Measurements from ENCODE around the gene RPRD2.

RPRD2 gene

GRCh38 chr1:150472601-150473200, 108.8 kb downstream of the RPRD2 start:
- no peak for DNase-seq (ENCODE audit: low read depth)

- DNase-seq (ENCODE audit: low read depth): peak; percentile 67
These were observed 109.7 kb downstream of the RPRD2 start for GRCh38 chr1:150473659-150474058.

GRCh38 chr1:150474869-150475268, 110.9 kb downstream of the RPRD2 start:
- no peak for DNase-seq (ENCODE audit: low read depth)

GRCh38 chr1:150476754-150477153, 112.8 kb downstream of the RPRD2 start:
- DNase-seq (ENCODE audit: low read depth): no peak

- peak; percentile 20 for DNase-seq (ENCODE audit: low read depth)
These were observed 113.4 kb downstream of the RPRD2 start for GRCh38 chr1:150477320-150477719.

- DNase-seq (ENCODE audit: low read depth): peak; percentile 96
These were observed 113.8 kb downstream of the RPRD2 start for GRCh38 chr1:150477733-150478132.

- no peak for DNase-seq (ENCODE audit: low read depth)
These were observed 115.4 kb downstream of the RPRD2 start for GRCh38 chr1:150479370-150479769.

GRCh38 chr1:150479927-150480352, 116.0 kb downstream of the RPRD2 start:
- peak; percentile 44 for DNase-seq (ENCODE audit: low read depth)

GRCh38 chr1:150484431-150484830, 120.5 kb downstream of the RPRD2 start:
- peak; percentile 66 for DNase-seq (ENCODE audit: low read depth)

GRCh38 chr1:150484861-150485260, 120.9 kb downstream of the RPRD2 start:
- peak; percentile 39 for DNase-seq (ENCODE audit: low read depth)

- peak; percentile 99 for DNase-seq (ENCODE audit: low read depth)
These were observed 123.2 kb downstream of the RPRD2 start, which contains the start of gene TARS2 for GRCh38 chr1:150486966-150487762. Gene TARS2 (plus strand): TSS chr1:150487419. CDS start chr1:150487451, 32 bp downstream.

- no peak for DNase-seq (ENCODE audit: low read depth)
These were observed 123.8 kb downstream of the RPRD2 start for GRCh38 chr1:150487763-150488115.

- no peak for DNase-seq (ENCODE audit: low read depth)
These were observed 129.2 kb downstream of the RPRD2 start for GRCh38 chr1:150493175-150493574.

- DNase-seq (ENCODE audit: low read depth): no peak
These were observed 134.4 kb downstream of the RPRD2 start for GRCh38 chr1:150498342-150498741.

GRCh38 chr1:150505431-150505830, 141.5 kb downstream of the RPRD2 start:
- no peak for DNase-seq (ENCODE audit: low read depth)

- peak; percentile 85 for DNase-seq (ENCODE audit: low read depth)
These were observed 144.2 kb downstream of the RPRD2 start, which contains the start of gene ECM1 for GRCh38 chr1:150507912-150508864. Gene ECM1 (plus strand): TSS chr1:150508109. CDS start chr1:150508210, 101 bp downstream.

GRCh38 chr1:150508982-150509381, 145.0 kb downstream of the RPRD2 start:
- DNase-seq (ENCODE audit: low read depth): no peak

GRCh38 chr1:150511551-150511950, 147.6 kb downstream of the RPRD2 start:
- DNase-seq (ENCODE audit: low read depth): no peak

- DNase-seq (ENCODE audit: low read depth): no peak
These were observed 148.2 kb downstream of the RPRD2 start for GRCh38 chr1:150511985-150512660.

GRCh38 chr1:150512846-150513245, 148.9 kb downstream of the RPRD2 start:
- DNase-seq (ENCODE audit: low read depth): no peak

GRCh38 chr1:150513351-150513791, 149.4 kb downstream of the RPRD2 start:
- no peak for DNase-seq (ENCODE audit: low read depth)

GRCh38 chr1:150514260-150514659, 150.3 kb downstream of the RPRD2 start:
- DNase-seq (ENCODE audit: low read depth): no peak

All from iris pigment epithelial cell (primary cell).